ACHN (cell line): ENCODE results near the gene MGAT5B.
"Not testable (repeated sequence)": the region's sequence is repeated elsewhere in the genome, so short reads cannot be mapped to it uniquely, and the experiment has no call there.

Experiments used
- DNase-seq: peaks from one replicate; pipeline ENCODE4 v3.0.0-alpha.2; 2015
- in situ Hi-C: cut with HindIII; loops from 2 replicates; pipeline ENCODE4 v1.10.0; 2017; ENCODE audit warnings: low sequenced_read_pairs, low pct_ligation_motif_present, low pct_unique_long_range_greater_than_20kb

MGAT5B gene

DNA sequence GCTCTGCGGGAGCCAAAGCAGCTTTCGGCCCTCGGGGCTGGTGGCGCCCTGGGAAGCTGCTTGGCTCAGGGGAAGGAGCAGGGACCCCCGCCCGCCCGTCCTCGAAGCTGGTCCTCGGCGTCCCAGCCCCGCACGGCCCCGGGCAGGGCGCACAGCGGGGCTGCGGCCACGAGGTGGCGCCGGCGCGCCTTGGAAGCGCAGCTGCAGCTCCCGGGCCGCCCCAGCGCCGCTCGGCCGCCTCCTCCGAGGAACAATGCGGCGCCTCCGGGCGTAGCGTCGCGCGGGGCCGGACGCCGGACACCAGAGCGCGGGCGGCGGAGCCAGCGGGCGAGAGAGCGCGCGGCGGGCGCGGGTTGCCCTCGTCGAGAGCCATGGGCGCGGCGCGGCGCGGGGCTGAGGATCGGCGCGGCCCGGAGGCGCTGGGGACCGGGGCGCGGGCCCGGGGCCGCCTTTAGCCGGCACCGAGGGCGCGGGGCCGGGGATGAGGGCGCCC lies at the start of gene MGAT5B:
Gene MGAT5B, plus strand, starts transcription at position 229 of the 493 bp plus-strand sequence. CDS start 626 bp downstream, outside the sequence.
- in situ Hi-C loops: no loop called here

GRCh38 chr17:76820039-76820438 lies 48.2 kb upstream of the MGAT5B start:
- in situ Hi-C loops: no loop called here
- DNase-seq: no peak

More for the DNA sequence above, at the start of gene MGAT5B:
- peak; percentile 88 for DNase-seq

- no peak for DNase-seq
- in situ Hi-C loops: no loop called here
These were observed 47.6 kb upstream of the MGAT5B start for GRCh38 chr17:76820561-76820960.

DNA sequence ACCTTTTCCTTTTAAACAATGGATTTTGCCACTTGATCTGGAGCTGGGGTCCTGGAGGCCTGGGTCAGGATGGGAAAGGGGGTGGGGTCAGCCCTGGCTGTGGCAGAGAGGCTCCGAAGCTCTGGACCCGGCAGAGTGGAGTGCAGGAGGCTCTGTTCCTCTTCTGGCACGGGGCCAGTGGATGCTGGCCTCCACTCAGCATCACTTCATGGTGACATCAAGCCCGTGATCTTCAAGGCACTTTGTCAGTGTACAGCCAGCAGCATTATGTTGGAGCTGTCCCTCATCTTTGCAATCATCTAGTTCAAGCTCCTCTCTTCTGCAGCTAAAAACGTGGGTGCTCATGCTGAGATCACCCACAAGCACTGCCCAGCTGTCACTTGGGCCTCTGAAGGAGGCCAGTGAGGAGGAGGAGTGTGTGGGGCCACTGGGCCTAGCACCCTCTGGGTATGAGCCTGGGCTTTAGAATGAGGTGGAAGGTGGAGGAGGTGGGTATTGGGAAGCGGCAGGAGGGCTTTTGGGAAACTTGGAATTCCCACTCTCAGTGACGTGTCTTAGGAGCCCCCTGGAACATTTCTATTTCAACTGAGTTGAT lies 45.9 kb upstream of the MGAT5B start:
- DNase-seq: no peak
- in situ Hi-C loops: no loop called here

- DNase-seq: no peak
- in situ Hi-C loops: no loop called here
These were observed 44.1 kb upstream of the MGAT5B start for GRCh38 chr17:76824093-76824492.

- no peak for DNase-seq
- in situ Hi-C loops: no loop called here
These were observed 41.7 kb upstream of the MGAT5B start for GRCh38 chr17:76826330-76827068.

GRCh38 chr17:76827736-76828135 lies 40.5 kb upstream of the MGAT5B start:
- DNase-seq: peak; percentile 43
- in situ Hi-C loops: no loop called here

- in situ Hi-C loops: no loop called here
- DNase-seq: no peak
These were observed 37.1 kb upstream of the MGAT5B start for GRCh38 chr17:76830987-76831715.

DNA sequence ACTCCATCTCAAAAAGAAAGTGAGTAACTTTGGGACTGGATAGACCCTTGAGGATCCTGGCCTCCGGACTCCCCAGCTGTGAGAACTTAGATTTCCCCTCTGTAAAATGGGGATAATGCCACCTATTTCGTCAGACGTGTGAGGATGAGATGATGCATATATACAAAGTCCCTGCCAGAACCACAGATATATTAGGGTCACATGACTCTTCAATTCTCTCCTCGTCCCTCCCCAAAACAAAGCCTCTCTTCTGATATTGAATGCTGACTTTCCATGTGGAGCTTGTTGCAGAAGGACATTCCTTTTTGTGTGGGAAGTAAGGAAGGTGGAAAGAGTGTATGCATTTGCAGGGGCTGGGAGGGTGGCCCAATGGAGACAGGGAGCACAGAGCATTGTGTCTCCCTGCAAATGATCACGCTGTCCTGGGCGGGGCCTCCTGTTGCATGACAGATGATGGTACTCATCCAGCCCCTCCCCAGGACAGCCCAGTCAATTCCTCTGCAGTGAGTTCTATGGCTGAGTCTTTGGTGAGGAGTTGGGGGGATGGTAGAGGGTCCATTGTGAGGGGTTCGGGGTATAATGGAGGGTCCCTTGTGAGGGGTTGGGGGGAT lies 35.1 kb upstream of the MGAT5B start:
- in situ Hi-C loops: no loop called here
- DNase-seq: no peak

- DNase-seq: no peak
- in situ Hi-C loops: no loop called here
These were observed 34.5 kb upstream of the MGAT5B start for GRCh38 chr17:76833747-76834146.

DNA sequence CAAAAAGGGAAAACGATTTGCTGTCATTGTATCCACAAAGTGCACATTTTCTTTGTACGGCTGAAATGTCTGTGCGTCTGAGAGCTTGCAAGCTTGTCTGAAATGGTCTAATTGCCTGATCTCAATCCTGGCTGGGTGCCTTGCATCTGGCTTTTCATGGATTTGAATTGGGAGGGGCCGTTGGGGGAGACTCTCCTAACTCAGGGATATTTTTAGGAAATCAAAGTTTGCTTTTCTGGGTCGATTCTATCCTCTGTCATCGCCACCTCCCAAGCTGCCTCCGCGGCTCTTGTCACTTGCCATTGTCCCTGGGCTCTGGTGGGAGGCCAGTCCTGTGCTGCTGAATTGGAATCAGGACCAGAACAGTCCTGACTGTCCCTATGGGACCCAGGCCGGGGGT lies 33.3 kb upstream of the MGAT5B start:
- no peak for DNase-seq
- in situ Hi-C loops: no loop called here

GRCh38 chr17:76840443-76840767 lies 27.8 kb upstream of the MGAT5B start:
- in situ Hi-C loops: no loop called here
- DNase-seq: no peak

- DNase-seq: peak; percentile 26
- in situ Hi-C loops: no loop called here
These were observed 27.1 kb upstream of the MGAT5B start for GRCh38 chr17:76840884-76841775.

DNA sequence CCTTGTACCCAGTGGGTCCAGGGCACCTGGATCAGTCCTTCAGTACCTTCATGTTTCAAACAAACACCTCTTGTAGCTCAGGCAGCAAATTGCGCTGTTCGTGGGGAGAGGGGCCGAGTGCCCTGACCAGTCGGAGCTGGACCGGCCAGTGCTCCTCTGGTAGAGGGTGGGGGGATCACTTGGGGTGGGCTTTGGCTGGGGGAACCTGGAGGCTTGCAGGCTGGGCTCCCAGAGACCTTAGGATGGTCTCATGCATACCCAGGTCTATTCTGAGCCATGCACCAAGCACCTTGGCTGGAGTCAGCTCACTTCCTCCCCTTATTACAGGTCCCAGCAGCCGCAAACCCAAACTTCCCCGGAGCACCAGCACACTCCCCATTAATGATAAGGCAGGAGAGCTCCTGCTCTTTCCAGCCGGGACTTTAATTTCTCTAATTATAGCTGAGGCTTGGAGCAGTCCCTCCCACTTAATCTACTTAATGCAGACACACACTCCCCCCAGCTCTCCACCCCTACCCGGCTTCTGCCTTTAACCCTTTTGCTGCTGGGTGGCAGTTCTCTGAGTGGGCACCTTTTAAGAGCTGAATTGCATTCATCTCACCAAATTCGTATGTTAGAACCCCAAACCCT lies 26.3 kb upstream of the MGAT5B start:
- in situ Hi-C loops: no loop called here
- no peak for DNase-seq

DNA sequence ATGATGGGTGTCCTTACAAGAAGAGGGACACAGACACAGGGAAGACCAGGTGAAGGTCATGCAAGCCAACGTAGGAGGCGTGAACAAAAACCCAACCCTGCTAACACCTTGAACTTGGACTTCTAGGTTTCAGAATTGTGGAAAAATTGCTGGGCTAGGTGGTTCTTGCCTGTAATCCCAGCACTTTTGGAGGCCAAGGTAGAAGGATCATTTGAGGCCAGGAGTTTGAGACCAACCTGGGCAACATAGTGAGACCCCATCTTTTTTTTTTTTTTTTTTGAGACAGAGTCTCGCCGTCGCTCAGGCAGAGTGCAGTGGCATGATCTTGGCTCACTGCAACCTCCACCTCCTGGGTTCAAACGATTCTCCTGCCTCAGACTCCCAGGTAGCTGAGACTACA lies 25.1 kb upstream of the MGAT5B start:
- DNase-seq, in situ Hi-C loops: not testable (repeated sequence)

GRCh38 chr17:76843703-76844484 lies 24.3 kb upstream of the MGAT5B start:
- DNase-seq: no peak
- in situ Hi-C loops: no loop called here

DNA sequence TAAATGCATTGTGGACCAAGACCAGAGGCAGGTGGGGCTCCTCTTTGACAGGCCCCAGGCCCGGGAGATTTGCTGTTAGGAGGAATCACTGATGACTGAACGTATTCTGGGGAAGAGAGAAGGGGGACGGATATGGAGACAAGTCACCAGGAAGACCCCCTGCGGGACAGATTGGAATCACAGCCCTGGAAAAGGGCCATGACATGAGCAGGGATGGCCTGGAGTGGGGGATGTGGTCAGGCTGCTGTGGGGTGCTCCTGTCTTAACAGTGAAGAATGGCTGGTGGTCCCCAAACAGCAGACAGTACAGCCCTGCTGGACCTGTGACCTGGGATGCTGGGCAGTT lies 23.7 kb upstream of the MGAT5B start:
- no peak for DNase-seq
- in situ Hi-C loops: no loop called here
